Small intestine (tissue), 16 donors: ENCODE measurements around the gene GPD2. TPM values are rescaled to one million over a fixed set of nuclear protein-coding genes. Genes with fewer than 3 reads are reported as not detected.

ENCODE experiments used
- DNase-seq, 2 donors: peaks; one replicate each; pipeline versions ENCODE4 v3.0.0 to v3.0.0-alpha.2; 2013
- FAIRE-seq: peaks from 2 replicates; lab custom pipeline; 2012; peaks lifted over from hg19 to GRCh38; lab: Jason Lieb, UNC
- H3K27ac ChIP-seq, 3 donors: one replicate each; pipeline ENCODE4 v1.5.1; 2013; ENCODE audit warnings: low read length in 2 of 3, mild to moderate bottlenecking in 2 of 3, control low read depth in 1 of 3, inconsistent platforms in 1 of 3, low read depth in 1 of 3, moderate library complexity in 1 of 3
- H3K27me3 ChIP-seq, 3 donors: one replicate each; pipeline ENCODE4 v1.6.1; 2013; ENCODE audit warnings: low read length in 3 of 3, inconsistent platforms in 1 of 3; ENCODE audit not compliant: control insufficient read depth in 3 of 3, insufficient read depth in 3 of 3
- H3K36me3 ChIP-seq, 3 donors: one replicate each; pipeline ENCODE4 v1.6.1; 2013; ENCODE audit warnings: low read length in 3 of 3, inconsistent platforms in 1 of 3, low read depth in 1 of 3, mild to moderate bottlenecking in 1 of 3, moderate library complexity in 1 of 3; ENCODE audit not compliant: control insufficient read depth in 3 of 3, insufficient read depth in 2 of 3
- H3K4me1 ChIP-seq, 3 donors: one replicate each; pipeline ENCODE4 v1.6.1; 2013; ENCODE audit warnings: low read length in 2 of 3, inconsistent platforms in 1 of 3, low read depth in 1 of 3, mild to moderate bottlenecking in 1 of 3, moderate library complexity in 1 of 3; ENCODE audit not compliant: control insufficient read depth in 3 of 3, insufficient read depth in 2 of 3
- H3K4me3 ChIP-seq, 3 donors: one replicate each; pipeline ENCODE4 v1.5.1; 2013; ENCODE audit warnings: low read length in 3 of 3, control low read depth in 1 of 3, inconsistent platforms in 1 of 3, low read depth in 1 of 3, mild to moderate bottlenecking in 1 of 3, moderate library complexity in 1 of 3
- H3K9me3 ChIP-seq, 2 donors: one replicate each; pipeline ENCODE4 v1.6.1; 2013; ENCODE audit warnings: low read depth in 1 of 2, low read length in 1 of 2; ENCODE audit not compliant: control insufficient read depth in 2 of 2, insufficient read depth in 1 of 2
- WGBS, 3 donors: extraction: QIAGEN DNeasy Blood & Tissue Kit; methylation state at CpG; one replicate each; pipeline ENCODE4 v1.1.7; 2013; 5-methylcytosine and 5-hydroxymethylcytosine counted together
- long read RNA-seq, 10 donors: transcript quantifications; one replicate each; lab custom pipeline, GENCODE V29; 2026
- polyA plus RNA-seq, 4 donors: library from polyadenylated mRNA; stranded (reverse) in 3 of 4; unstranded in 1 of 4; fragments of 200-250 nt in 3 of 4; fragments of 120-200 nt in 1 of 4; gene quantifications; one replicate each; pipeline versions ENCODE4 v1.2.1 to v1.2.3, GENCODE V29; 2013
- donor health status: healthy with polysubstance abuse.
- donor health status: control.
- donor health status: control.
- donor health status: Bipolar disorder and iron deficiency.
- donor health status: healthy.

GPD2 gene
- 10 to 100 TPM; 10.5 to 35.2 (median 13.7) TPM for polyA plus RNA-seq
- long read RNA-seq, donor 1, result 0 reads
- long read RNA-seq, donor 2, full-length matches to known transcripts, result 1 of 1 reads
- long read RNA-seq, donor 2, partial matches to known transcripts, result 0 of 1 reads
- long read RNA-seq, donor 2, other reads (novel, unspliced or antisense), result 0 of 1 reads
- long read RNA-seq, donor 3, partial matches to known transcripts, result 0 of 1 reads
- long read RNA-seq, donor 3, other reads (novel, unspliced or antisense), result 0 of 1 reads
- long read RNA-seq, donor 4, result 0 reads
- long read RNA-seq, donor 5, result 0 reads
- long read RNA-seq, donor 6, partial matches to known transcripts, result 0 of 3 reads
- long read RNA-seq, donor 6, other reads (novel, unspliced or antisense), result 0 of 3 reads
- long read RNA-seq, donor 7, result 0 reads
- long read RNA-seq, donor 8, partial matches to known transcripts, result 0 of 1 reads
- long read RNA-seq, donor 8, other reads (novel, unspliced or antisense), result 0 of 1 reads
- long read RNA-seq, donor 9, result 0 reads
- long read RNA-seq, donor 10, full-length matches to known transcripts, result 5 of 5 reads
- long read RNA-seq, donor 10, partial matches to known transcripts, result 0 of 5 reads
- long read RNA-seq, donor 10, other reads (novel, unspliced or antisense), result 0 of 5 reads

DNA sequence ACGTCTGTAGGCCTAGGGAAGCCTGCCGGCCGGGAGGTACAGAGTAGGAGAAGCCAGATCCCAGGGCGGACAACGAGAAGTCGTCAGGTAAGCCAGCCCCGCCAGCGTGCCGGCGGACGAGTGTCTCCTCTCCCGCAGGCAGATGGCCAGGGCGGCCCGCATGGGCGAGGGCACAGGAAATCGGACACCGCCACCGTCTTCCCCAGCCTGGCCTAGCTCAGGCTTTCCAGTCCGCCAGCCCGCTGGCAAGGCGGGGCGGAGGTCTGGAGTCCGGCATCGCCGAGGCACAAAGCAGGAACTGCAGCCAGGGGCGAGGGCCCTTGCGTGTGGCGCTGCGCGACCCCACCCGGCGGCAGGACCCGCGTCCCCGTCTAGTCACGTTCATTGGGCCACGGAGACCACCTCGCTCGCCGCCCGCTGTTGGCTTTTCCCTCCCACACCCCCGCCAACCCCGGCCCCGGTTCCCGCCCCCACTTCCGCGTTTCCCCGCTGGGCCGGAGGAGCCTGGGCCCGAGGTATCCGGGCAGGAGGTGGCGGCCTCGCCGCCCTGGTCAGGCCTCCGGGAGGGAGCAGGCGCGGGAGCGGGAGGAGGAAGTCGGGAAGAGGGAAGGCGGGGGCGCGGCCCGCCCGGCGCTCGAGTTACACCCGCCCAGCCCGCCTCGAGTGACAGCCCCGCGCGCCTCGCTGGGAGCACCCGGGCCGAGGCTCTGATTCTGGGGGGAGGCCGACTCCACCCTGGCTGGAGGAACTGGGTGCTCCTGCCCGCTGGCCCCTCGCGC, at the start of gene GPD2:
Gene GPD2 (plus strand): TSS at position 662 of the 779 bp plus-strand sequence. CDS start 39,727 bp downstream, outside the sequence.
- Histone ChIP-seq H3K27ac (peak within 1 kb of the TSS; percentile 98 to 99 (median 99)), H3K4me1 (peaks cover 0 to 18% (median 9%) of the 10 kb centered on the region in 3 donors), H3K9me3 (no peaks in the 10 kb centered on the region), H3K27me3 (no peaks in the 10 kb centered on the region), H3K36me3 (no peaks in the 10 kb centered on the region), H3K4me3 (peak within 1 kb of the TSS; percentile 72 to 85 (median 77))
- FAIRE-seq (no peak), DNase-seq (peak; percentile 91 to 95)
- 1 to 2% (median 1%) methylated on average over 52 to 79 of the region's 79 CpGs for WGBS, 3 donors

GRCh38 chr2:156394033-156394741, 42.0 kb upstream of the GPD2 start:
- no peaks in the 10 kb centered on the region for H3K27me3 ChIP-seq
- H3K4me1 ChIP-seq, result no peaks in the 10 kb centered on the region
- H3K9me3 ChIP-seq, result no peaks in the 10 kb centered on the region
- H3K36me3 ChIP-seq, result no peaks in the 10 kb centered on the region
- H3K4me3 ChIP-seq, result no peak overlapping the region
- DNase-seq, result no peak
- WGBS, 3 donors, result 84 to 88% (median 88%) methylated on average over 23 to 26 of the region's 26 CpGs
- no peak overlapping the region for H3K27ac ChIP-seq
- FAIRE-seq, result no peak

DNA sequence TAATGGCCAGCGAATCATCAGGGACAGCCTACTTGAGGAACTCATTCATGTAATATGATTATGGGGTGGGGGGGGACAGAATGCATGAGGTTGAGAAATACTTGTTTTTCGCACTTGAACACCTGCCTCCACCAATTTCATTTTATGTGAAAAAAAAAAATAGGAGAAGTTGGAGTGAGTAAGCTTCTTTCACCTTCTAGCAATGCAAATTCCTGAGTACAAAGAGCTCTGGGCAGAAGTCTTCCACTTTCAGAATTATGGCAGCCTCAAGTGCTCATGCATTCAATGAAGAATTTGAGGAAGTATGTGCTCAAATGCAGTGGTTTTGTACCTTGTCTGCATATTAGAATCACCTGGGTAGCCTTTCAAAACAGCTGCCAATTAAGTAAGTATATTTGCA, 40.1 kb upstream of the GPD2 start:
- Histone ChIP-seq H3K27ac (no peak overlapping the region), H3K4me3 (no peak overlapping the region), H3K9me3 (no peaks in the 10 kb centered on the region), H3K4me1 (peaks cover 0 to 6% (median 3%) of the 10 kb centered on the region in 3 donors), H3K36me3 (no peaks in the 10 kb centered on the region), H3K27me3 (no peaks in the 10 kb centered on the region)
- DNase-seq (no peak), FAIRE-seq (no peak)
- 73 to 88% (median 88%) methylated on average over 2 of the region's 2 CpGs for WGBS, 3 donors

DNA sequence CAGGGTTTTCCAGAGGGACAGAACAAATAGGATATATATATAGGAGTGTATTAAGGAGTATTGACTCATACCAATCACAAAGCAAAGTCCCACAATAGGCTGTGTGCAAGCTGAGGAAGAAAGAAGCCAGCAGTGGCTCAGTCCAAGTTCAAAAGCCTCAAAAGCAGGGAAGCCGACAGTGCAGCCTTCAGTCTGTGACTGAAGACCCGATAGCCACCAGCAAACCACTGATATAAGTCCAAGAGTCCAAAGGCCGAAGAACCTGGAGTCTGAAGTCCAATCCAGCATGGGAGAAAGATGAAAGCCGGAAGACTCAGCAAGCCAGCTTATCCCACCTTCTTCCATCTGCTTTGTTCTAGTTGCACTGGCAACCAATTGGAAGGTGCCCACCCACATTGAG, 39.0 kb upstream of the GPD2 start:
- no peak overlapping the region for H3K27ac ChIP-seq
- FAIRE-seq (no peak), DNase-seq (peak in 1 of 2 donors; percentile 54)
- peaks cover 0 to 9% (median 3%) of the 10 kb centered on the region in 3 donors for H3K4me1 ChIP-seq
- no peaks in the 10 kb centered on the region for H3K27me3 ChIP-seq
- H3K9me3 ChIP-seq, result no peaks in the 10 kb centered on the region
- 60 to 85% (median 61%) methylated on average over 4 of the region's 4 CpGs for WGBS, 3 donors
- H3K36me3 ChIP-seq, result no peaks in the 10 kb centered on the region
- no peak overlapping the region for H3K4me3 ChIP-seq

GRCh38 chr2:156398176-156398575, 38.0 kb upstream of the GPD2 start:
- 77 to 82% (median 78%) methylated on average over 5 of the region's 5 CpGs for WGBS, 3 donors
- Histone ChIP-seq H3K27me3 (no peaks in the 10 kb centered on the region), H3K4me3 (no peak overlapping the region), H3K9me3 (no peaks in the 10 kb centered on the region), H3K4me1 (peaks cover 0 to 9% (median 3%) of the 10 kb centered on the region in 3 donors), H3K27ac (no peak overlapping the region), H3K36me3 (no peaks in the 10 kb centered on the region)
- DNase-seq (no peak), FAIRE-seq (no peak)

DNA sequence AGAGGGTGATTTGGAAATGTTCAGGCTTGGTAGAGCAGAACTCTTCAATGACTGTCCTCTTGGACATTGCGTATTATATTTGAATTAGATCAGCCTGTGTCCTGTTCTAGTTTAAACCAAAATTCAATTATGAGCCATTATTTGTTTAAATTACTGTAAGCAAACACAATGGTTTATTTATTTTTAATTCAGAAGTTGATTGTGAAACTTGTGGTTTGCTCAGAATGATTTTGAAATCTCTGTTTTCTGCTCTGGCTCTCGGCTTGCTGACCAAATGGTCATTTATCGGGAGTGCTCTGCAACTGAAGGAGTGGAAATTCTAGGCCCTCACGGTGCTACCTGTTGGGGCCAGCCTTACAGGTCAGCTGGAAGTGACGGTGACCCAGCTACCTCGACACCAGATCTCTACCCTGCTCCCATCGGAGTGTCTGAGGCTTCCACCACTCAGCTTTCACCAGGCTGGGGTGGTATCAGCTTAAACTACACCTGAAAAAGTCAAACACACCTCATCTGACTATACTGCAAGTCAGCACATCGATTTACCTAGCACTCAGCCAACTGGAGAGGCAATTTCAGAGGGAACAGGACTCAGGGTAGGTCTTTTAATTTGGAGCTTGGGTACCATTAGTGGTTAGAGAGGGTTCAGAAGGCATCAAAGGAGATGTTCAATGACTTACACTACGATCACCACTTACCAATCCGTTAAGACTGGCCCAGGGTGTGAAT, 36.8 kb upstream of the GPD2 start:
- H3K4me1 ChIP-seq, result peaks cover 0 to 9% (median 3%) of the 10 kb centered on the region in 3 donors
- WGBS, 3 donors, result 27 to 44% (median 28%) methylated on average over 10 of the region's 10 CpGs
- H3K27ac ChIP-seq, result peak overlapping the region; percentile 5 to 93 (median 41)
- H3K36me3 ChIP-seq, result no peaks in the 10 kb centered on the region
- no peaks in the 10 kb centered on the region for H3K27me3 ChIP-seq
- FAIRE-seq (no peak), DNase-seq (peak; percentile 17 to 56)
- peak overlapping the region in 2 of 3 donors; percentile 75 to 81 for H3K4me3 ChIP-seq
- H3K9me3 ChIP-seq, result no peaks in the 10 kb centered on the region

- no peaks in the 10 kb centered on the region for H3K27me3 ChIP-seq
- H3K36me3 ChIP-seq, result no peaks in the 10 kb centered on the region
- WGBS, 3 donors, result 0% methylated on average over 34 to 36 of the region's 36 CpGs
- H3K27ac ChIP-seq, result peak overlapping the region; percentile 87 to 93 (median 90)
- FAIRE-seq, result no peak
- no peaks in the 10 kb centered on the region for H3K9me3 ChIP-seq
- peaks cover 0 to 9% (median 3%) of the 10 kb centered on the region in 3 donors for H3K4me1 ChIP-seq
- peak overlapping the region; percentile 34 to 81 (median 75) for H3K4me3 ChIP-seq
- DNase-seq, result peak; percentile 73 to 90
Observed at GRCh38 chr2:156399950-156400705, 36.1 kb upstream of the GPD2 start.
